IMR-90 (cell line): ENCODE results near the gene C22orf15. TPM values are rescaled to one million over a fixed set of nuclear protein-coding genes. Genes with fewer than 3 reads are reported as not detected.
A peak's percentile ranks its signal among the peaks of the same experiment; 100 is the strongest.

Experiments used
- ATAC-seq: fragments of 200-7000 bp; cut with Tn5 transposase; 2 replicates; pipeline ENCODE4 v1.9.1; 2020; ENCODE audit warnings: low read depth, mild to moderate bottlenecking, moderate library complexity
- BruUV-seq: library from RNA; stranded (reverse); fragments of 400-500 nt; replicated peaks from 2 replicates; lab custom pipeline; 2021; lab: Mats Ljungman, UMichigan
- CTCF ChIA-PET: fragments of 300-600 bp; formaldehyde crosslinking; extraction: SDS; loops from one replicate; lab custom pipeline; 2021; ENCODE audit warnings: antibody characterized with exemption; lab: Yijun Ruan, JAX
- POLR2A ChIA-PET: fragments of 300-600 bp; sonication (Branson Sonifier 250); formaldehyde crosslinking; loops from one replicate; lab custom pipeline; 2022; ENCODE audit warnings: antibody characterized with exemption; ENCODE audit not compliant: unreplicated experiment; lab: Charles Lee
- DNase-seq: peaks from one replicate; pipeline ENCODE4 v3.0.0; 2013
- H2AFZ ChIP-seq: replicated peaks from 2 replicates; pipeline ENCODE3; 2013; ENCODE audit warnings: low read length, mild to moderate bottlenecking; ENCODE audit not compliant: poor library complexity
- H2AK5ac ChIP-seq: 2 replicates; pipeline ENCODE4 v1.6.1; 2013; ENCODE audit warnings: low read depth, low read length, inconsistent platforms
- H2AK9ac ChIP-seq: replicated peaks from 2 replicates; pipeline ENCODE3; 2013; ENCODE audit warnings: mild to moderate bottlenecking, low read depth, low read length, moderate library complexity; ENCODE audit not compliant: poor library complexity
- H2BK120ac ChIP-seq: 2 replicates; pipeline ENCODE4 v1.6.1; 2013; ENCODE audit warnings: low read depth, low read length, inconsistent platforms
- H2BK15ac ChIP-seq: 3 replicates; pipeline ENCODE4 v1.6.1; 2013; ENCODE audit warnings: low read depth, low read length, inconsistent platforms
- H2BK20ac ChIP-seq: 2 replicates; pipeline ENCODE4 v1.6.1; 2013; ENCODE audit warnings: low read depth, mild to moderate bottlenecking, inconsistent platforms, low read length, moderate library complexity
- H2BK5ac ChIP-seq: 2 replicates; pipeline ENCODE4 v1.6.1; 2013; ENCODE audit warnings: mild to moderate bottlenecking, low read depth, low read length, inconsistent platforms; ENCODE audit not compliant: poor library complexity, severe bottlenecking
- H3K14ac ChIP-seq: replicated peaks from 2 replicates; pipeline ENCODE4 v1.6.1; 2013; ENCODE audit warnings: low read depth, low read length, inconsistent platforms
- H3K18ac ChIP-seq: 2 replicates; pipeline ENCODE4 v1.6.1; 2013; ENCODE audit warnings: low read depth, low read length, control low read depth
- H3K23ac ChIP-seq: 2 replicates; pipeline ENCODE4 v1.6.1; 2013; ENCODE audit warnings: low read depth, low read length, inconsistent platforms
- H3K27ac ChIP-seq: 2 replicates; pipeline ENCODE4 v1.5.1; 2013; ENCODE audit warnings: mild to moderate bottlenecking, control low read depth, low read length; ENCODE audit not compliant: insufficient read depth
- H3K27me3 ChIP-seq: 2 replicates; pipeline ENCODE4 v1.6.1; 2013; ENCODE audit warnings: low read length; ENCODE audit not compliant: control insufficient read depth, insufficient read depth
- H3K36me3 ChIP-seq: 2 replicates; pipeline ENCODE4 v1.6.1; 2013; ENCODE audit warnings: low read length, mixed read lengths; ENCODE audit not compliant: control insufficient read depth, insufficient read depth
- H3K4ac ChIP-seq: 2 replicates; pipeline ENCODE4 v1.6.1; 2013; ENCODE audit warnings: low read depth, low read length, inconsistent platforms
- H3K4me1 ChIP-seq: 2 replicates; pipeline ENCODE4 v1.6.1; 2013; ENCODE audit warnings: low read length, mixed read lengths; ENCODE audit not compliant: control insufficient read depth, insufficient read depth
- H3K4me2 ChIP-seq: 2 replicates; pipeline ENCODE4 v1.6.1; 2013; ENCODE audit warnings: low read depth, mild to moderate bottlenecking, control low read depth, low read length, moderate library complexity
- H3K4me3 ChIP-seq: 2 replicates; pipeline ENCODE4 v1.5.1; 2013; ENCODE audit warnings: low read depth, mild to moderate bottlenecking, control low read depth, low read length, moderate library complexity; ENCODE audit not compliant: insufficient read depth
- H3K56ac ChIP-seq: 2 replicates; pipeline ENCODE4 v1.6.1; 2013; ENCODE audit warnings: low read length, inconsistent platforms; ENCODE audit not compliant: insufficient read depth; ENCODE audit errors: extremely low read depth
- H3K79me1 ChIP-seq, 2 experiments: 2 replicates each; pipeline ENCODE4 v1.6.1; 2013; ENCODE audit warnings: low read length in 2 of 2, inconsistent platforms in 1 of 2, low read depth in 1 of 2
- H3K9ac ChIP-seq: 2 replicates; pipeline ENCODE4 v1.6.1; 2013; ENCODE audit warnings: low read depth, low read length, control low read depth
- H3K9me1 ChIP-seq: 2 replicates; pipeline ENCODE4 v1.6.1; 2013; ENCODE audit warnings: low read length, inconsistent platforms; ENCODE audit not compliant: insufficient read depth
- H3K9me3 ChIP-seq: 2 replicates; pipeline ENCODE4 v1.6.1; 2013; ENCODE audit warnings: low read length; ENCODE audit not compliant: control insufficient read depth, insufficient read depth
- H4K20me1 ChIP-seq: 2 replicates; pipeline ENCODE4 v1.6.1; 2013; ENCODE audit warnings: low read length, inconsistent platforms; ENCODE audit not compliant: insufficient read depth
- H4K5ac ChIP-seq: 2 replicates; pipeline ENCODE4 v1.6.1; 2013; ENCODE audit warnings: mild to moderate bottlenecking, low read depth, low read length, control low read depth
- H4K8ac ChIP-seq, 2 experiments: 2 replicates each; pipeline ENCODE4 v1.6.1; 2013; ENCODE audit warnings: low read depth in 2 of 2, low read length in 2 of 2, control low read depth in 1 of 2, inconsistent platforms in 1 of 2
- H4K91ac ChIP-seq: 2 replicates; pipeline ENCODE4 v1.6.1; 2013; ENCODE audit warnings: low read depth, low read length, inconsistent platforms; ENCODE audit not compliant: insufficient read depth
- CHD1 ChIP-seq: IDR thresholded peaks from 2 replicates; pipeline ENCODE4 v1.6.1; 2012; ENCODE audit warnings: low read depth, low read length, improper control_type of control experiment
- MAZ ChIP-seq: IDR thresholded peaks from 2 replicates; pipeline ENCODE4 v1.6.1; 2012; ENCODE audit warnings: low read depth, mild to moderate bottlenecking, low read length, improper control_type of control experiment, moderate library complexity, borderline replicate concordance
- MXI1 ChIP-seq: IDR thresholded peaks from 2 replicates; pipeline ENCODE4 v1.6.1; 2012; ENCODE audit warnings: low read depth, mild to moderate bottlenecking, low read length, moderate library complexity, borderline replicate concordance
- POLR2A ChIP-seq: IDR thresholded peaks from 2 replicates; pipeline ENCODE4 v1.6.1; 2012; ENCODE audit warnings: mild to moderate bottlenecking, low read depth, low read length
- RFX5 ChIP-seq: IDR thresholded peaks from 2 replicates; pipeline ENCODE4 v1.8.0; 2012; ENCODE audit warnings: low read depth, mild to moderate bottlenecking, low read length, moderate library complexity
- WGBS, 2 experiments: methylation state at CpG; one replicate each; pipeline versions ENCODE4 v1.1.5 to v1.1.7; 2013; ENCODE audit warnings: missing lambda C conversion rate in 2 of 2; ENCODE audit not compliant: insufficient read length in 1 of 2; ENCODE audit errors: extremely low coverage in 2 of 2; 5-methylcytosine and 5-hydroxymethylcytosine counted together
- dilution Hi-C: fragments of 300-500 bp; cut with HindIII; formaldehyde crosslinking; loops from one replicate; pipeline ENCODE4 v1.14.3; 2018; ENCODE audit warnings: low sequenced_read_pairs; ENCODE audit not compliant: unreplicated experiment
- in situ Hi-C: fragments of 300-500 bp; cut with MboI; formaldehyde crosslinking; loops from 3 replicates; pipeline ENCODE4 v1.14.3; 2019; ENCODE audit warnings: low sequenced_read_pairs, inconsistent platforms, mixed read lengths
- intact Hi-C: fragments of 100-400 bp; cut with micrococcal nuclease; formaldehyde crosslinking; loops from 2 replicates; pipeline ENCODE4 v1.10.0; 2022
- polyA plus RNA-seq, 3 experiments: library from polyadenylated mRNA; depleted of rRNA; stranded (reverse); fragments of >200 nt; gene quantifications; 2 replicates each; pipeline ENCODE4 v1.2.3, GENCODE V29; 2012; ENCODE audit warnings: low replicate concordance in 1 of 3
- total RNA-seq: library from RNA; depleted of rRNA; stranded (reverse); fragments of >200 nt; gene quantifications from 2 replicates; pipeline ENCODE4 v1.2.3, GENCODE V29; 2012
- TF ChIP-seq, protein P1 (sequence below): fragments of 150-350 bp; IDR thresholded peaks from 2 replicates; pipeline ENCODE4 v1.6.1; 2016; ENCODE audit warnings: low read depth, mild to moderate bottlenecking, low read length, moderate library complexity, borderline replicate concordance

Gene C22orf15
- total and polyA plus RNA-seq, 2 of the 4 experiments (the other 2 are of a cell fraction): 2.3 to 3.1 TPM

DNA sequence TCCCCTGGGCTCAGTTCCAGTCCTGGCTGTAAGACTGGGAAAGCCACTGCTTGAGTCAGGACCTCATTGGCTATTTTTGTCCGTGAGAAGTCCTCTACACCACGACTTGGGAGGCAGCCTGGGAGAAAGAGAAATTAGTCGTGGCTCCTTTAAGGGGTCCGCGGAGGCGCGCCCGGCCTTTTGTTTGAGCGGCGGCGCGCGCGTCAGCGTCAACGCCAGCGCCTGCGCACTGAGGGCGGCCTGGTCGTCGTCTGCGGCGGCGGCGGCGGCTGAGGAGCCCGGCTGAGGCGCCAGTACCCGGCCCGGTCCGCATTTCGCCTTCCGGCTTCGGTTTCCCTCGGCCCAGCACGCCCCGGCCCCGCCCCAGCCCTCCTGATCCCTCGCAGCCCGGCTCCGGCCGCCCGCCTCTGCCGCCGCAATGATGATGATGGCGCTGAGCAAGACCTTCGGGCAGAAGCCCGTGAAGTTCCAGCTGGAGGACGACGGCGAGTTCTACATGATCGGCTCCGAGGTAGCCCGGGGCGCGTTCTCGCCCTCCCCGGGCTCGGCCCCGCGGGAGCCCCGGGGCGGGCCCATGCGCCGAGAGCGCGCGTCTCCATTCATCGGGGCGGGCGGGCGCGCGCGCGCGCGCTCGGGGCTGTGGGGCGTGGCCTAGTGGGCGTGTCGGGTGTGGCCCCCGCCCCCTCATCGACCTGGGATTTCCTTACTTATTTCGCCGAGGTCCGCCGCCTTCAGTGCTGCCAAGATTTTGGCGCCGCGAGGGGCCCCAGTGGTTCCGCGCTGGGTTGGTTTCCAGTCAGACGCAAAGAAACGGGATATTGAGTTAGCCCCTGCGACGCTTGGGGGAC is 24.2 kb downstream of the C22orf15 start, which contains the start of gene SMARCB1:
SMARCB1 (plus strand) TSS at position 215 of the 848 bp plus-strand sequence; CDS start at position 419, 204 bp downstream.
- Histone ChIP-seq H4K8ac (peak within 1 kb of the TSS; percentile 73 to 96), H3K56ac (peak within 1 kb of the TSS; percentile 92), H2BK15ac (peak within 1 kb of the TSS; percentile 25; the same call in 2 of the 3 replicates), H2BK20ac (peak within 1 kb of the TSS; percentile 62; the same call in 1 of the 2 replicates), H4K91ac (peak within 1 kb of the TSS; percentile 93), H3K9ac (peak within 1 kb of the TSS; percentile 91), H3K14ac (peak within 1 kb of the TSS; percentile 100), H3K27me3 (no peaks in the 10 kb centered on the region), H4K20me1 (peaks cover 46% of the 10 kb centered on the region), H2AK5ac (peak within 1 kb of the TSS; percentile 82), H3K9me1 (peaks cover 21% of the 10 kb centered on the region), H4K5ac (peak within 1 kb of the TSS; percentile 86), H2AK9ac (peak within 1 kb of the TSS; percentile 98), H3K4me1 (peaks cover 23% of the 10 kb centered on the region), H3K23ac (peak within 1 kb of the TSS; percentile 86), H3K79me1 (peaks cover 28 to 48% of the 10 kb centered on the region in 2 experiments), H3K4ac (peak within 1 kb of the TSS; percentile 98), H3K9me3 (no peaks in the 10 kb centered on the region), H3K4me3 (peak within 1 kb of the TSS; percentile 76), H2BK5ac (peak within 1 kb of the TSS; percentile 82), H2BK120ac (peak within 1 kb of the TSS; percentile 78), H2AFZ (peak within 1 kb of the TSS; percentile 96), H3K27ac (peak within 1 kb of the TSS; percentile 91), H3K36me3 (peaks cover 10% of the 10 kb centered on the region), H3K4me2 (peak within 1 kb of the TSS; percentile 98), H3K18ac (peak within 1 kb of the TSS; percentile 56)
- intact Hi-C loops: no loop called here
- BruUV-seq: no TSS peak
- in situ Hi-C loops: no loop called here
- ChIA-PET POLR2A (interaction anchor here (0.9 kb wide), 1 partner anchor 127 kb away, joined by 3 read pairs; no protein-coding TSS in a partner anchor), CTCF (no interaction called here)
- peak; percentile 88 for ATAC-seq
- DNase-seq: peak; percentile 91
- 0% methylated on average over 50 of the region's 97 CpGs; no CpG with 5 or more reads in 1 of the 2 experiments for WGBS, 2 experiments
- dilution Hi-C loops: no loop called here
- TF ChIP-seq CHD1 (no peak), MAZ (peak; percentile 32; the same call in 1 of the 2 replicates), MXI1 (peak; percentile 54; the same call in 1 of the 2 replicates), POLR2A (peak; percentile 89), RFX5 (no peak)
- TF ChIP-seq, protein P1, sequence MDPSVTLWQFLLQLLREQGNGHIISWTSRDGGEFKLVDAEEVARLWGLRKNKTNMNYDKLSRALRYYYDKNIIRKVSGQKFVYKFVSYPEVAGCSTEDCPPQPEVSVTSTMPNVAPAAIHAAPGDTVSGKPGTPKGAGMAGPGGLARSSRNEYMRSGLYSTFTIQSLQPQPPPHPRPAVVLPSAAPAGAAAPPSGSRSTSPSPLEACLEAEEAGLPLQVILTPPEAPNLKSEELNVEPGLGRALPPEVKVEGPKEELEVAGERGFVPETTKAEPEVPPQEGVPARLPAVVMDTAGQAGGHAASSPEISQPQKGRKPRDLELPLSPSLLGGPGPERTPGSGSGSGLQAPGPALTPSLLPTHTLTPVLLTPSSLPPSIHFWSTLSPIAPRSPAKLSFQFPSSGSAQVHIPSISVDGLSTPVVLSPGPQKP: no peak
